Measurements from ENCODE around the gene IL20. TPM values are rescaled to one million over a fixed set of nuclear protein-coding genes. Genes with fewer than 3 reads are reported as not detected.

The IL20 gene
- total RNA-seq, 4 donors from 2014 or later = not detected

DNA sequence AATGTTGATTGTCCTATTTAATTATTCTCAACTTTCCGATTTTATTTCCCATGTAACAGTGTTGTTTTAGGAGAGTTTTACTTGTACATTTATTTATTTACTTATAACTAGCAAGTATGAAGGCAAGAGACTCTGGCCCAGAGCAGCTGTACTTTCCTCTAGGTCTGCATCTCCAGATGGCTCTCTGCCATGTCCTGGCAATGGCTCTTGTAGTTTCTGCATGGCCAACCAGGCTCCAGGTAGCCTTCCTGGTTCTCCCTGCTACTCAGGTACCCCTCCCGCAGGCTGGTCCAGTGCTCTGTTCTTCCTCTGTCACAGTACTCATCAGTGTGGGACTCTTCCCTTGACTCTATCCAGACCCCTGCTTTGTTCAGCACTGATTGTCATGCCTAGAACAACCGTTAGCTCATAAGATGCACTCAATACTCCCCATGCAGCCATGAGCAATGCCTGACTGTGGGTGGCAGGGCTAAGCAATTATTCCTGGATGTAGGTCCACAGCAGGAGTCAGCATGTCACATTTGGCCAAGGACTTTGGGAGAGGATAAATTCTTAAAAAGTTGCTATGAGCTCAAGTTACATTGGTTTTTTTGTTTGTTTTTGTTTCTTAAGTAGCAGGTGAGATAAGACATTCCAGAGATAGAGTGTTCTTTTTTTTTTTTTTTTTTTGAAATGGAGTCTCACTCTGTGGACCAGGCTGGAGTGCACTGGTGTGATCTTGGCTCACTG, 10.9 kb upstream of the IL20 start:
- TF ChIP-seq POLR2AphosphoS5 (IDR thresholded peaks at IDR 0.05) (no peak), POLR2A (IDR thresholded peaks at IDR 0.05) (no peak), EP300 (IDR thresholded peaks at IDR 0.05) (no peak)
- TF ChIP-seq, protein P1, sequence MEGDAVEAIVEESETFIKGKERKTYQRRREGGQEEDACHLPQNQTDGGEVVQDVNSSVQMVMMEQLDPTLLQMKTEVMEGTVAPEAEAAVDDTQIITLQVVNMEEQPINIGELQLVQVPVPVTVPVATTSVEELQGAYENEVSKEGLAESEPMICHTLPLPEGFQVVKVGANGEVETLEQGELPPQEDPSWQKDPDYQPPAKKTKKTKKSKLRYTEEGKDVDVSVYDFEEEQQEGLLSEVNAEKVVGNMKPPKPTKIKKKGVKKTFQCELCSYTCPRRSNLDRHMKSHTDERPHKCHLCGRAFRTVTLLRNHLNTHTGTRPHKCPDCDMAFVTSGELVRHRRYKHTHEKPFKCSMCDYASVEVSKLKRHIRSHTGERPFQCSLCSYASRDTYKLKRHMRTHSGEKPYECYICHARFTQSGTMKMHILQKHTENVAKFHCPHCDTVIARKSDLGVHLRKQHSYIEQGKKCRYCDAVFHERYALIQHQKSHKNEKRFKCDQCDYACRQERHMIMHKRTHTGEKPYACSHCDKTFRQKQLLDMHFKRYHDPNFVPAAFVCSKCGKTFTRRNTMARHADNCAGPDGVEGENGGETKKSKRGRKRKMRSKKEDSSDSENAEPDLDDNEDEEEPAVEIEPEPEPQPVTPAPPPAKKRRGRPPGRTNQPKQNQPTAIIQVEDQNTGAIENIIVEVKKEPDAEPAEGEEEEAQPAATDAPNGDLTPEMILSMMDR (IDR thresholded peaks at IDR 0.05) = no peak
- Histone ChIP-seq H3K4me1 (no peaks in the 10 kb centered on the region), H3K4me3 (no peak overlapping the region), H3K9me3 (peaks cover 0 to 6% (median 0%) of the 10 kb centered on the region in 3 donors), H3K27me3 (peaks cover 12% of the 10 kb centered on the region), H3K27ac (no peak overlapping the region), H3K36me3 (no peaks in the 10 kb centered on the region)
- no peak for ATAC-seq
- 81 to 86% methylated on average over 2 of the region's 3 CpGs for WGBS, 2 donors (ENCODE audit: low coverage in 1 of 2)

GRCh38 chr1:206855859-206856258, 9.6 kb upstream of the IL20 start:
- ATAC-seq = no peak
- Histone ChIP-seq H3K4me3 (no peak overlapping the region), H3K27me3 (peaks cover 19% of the 10 kb centered on the region), H3K4me1 (no peaks in the 10 kb centered on the region), H3K36me3 (no peaks in the 10 kb centered on the region), H3K27ac (no peak overlapping the region), H3K9me3 (peaks cover 0 to 6% (median 0%) of the 10 kb centered on the region in 3 donors)
- TF ChIP-seq POLR2AphosphoS5 (IDR thresholded peaks at IDR 0.05) (no peak), EP300 (IDR thresholded peaks at IDR 0.05) (no peak)
- 88 to 100% methylated on average over 2 of the region's 2 CpGs for WGBS, 2 donors (ENCODE audit: low coverage in 1 of 2)

DNA sequence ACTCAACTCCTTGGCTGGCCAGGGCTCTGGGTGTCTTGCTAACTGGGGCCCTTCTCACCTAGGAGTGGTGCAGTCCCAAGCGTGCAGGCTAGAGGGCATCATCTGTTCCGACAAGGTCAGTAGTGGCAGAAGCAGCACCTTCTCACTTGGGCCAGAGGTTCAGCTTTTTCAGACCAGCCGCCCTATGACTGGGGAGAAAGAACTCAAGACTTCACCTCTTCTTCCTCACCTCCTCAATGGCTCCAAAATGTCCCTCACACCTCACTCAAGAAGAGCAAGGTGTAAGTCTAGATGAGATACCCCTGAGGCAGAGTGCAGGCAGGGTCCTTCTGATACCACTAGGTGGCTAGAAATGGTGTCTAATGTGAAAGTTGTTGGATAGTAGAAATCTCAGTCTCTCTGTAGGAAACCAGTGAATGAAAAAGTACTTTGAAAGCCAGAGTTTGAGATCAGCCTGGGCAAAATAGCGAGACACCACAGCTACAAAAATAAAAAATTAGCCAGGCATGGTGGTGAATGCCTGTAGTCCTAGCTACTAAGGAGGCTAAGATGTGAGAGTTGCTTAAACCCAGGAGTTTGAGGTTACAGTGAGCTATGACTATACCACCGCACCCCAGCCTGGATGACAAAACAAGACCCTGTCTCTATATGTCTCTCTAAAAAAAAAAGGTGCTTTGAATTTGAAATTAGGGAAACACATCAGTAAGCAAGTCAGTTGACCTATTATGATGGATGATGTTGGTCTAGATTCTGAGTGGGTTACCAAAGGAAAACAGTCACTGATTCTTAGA, 8.6 kb upstream of the IL20 start:
- Histone ChIP-seq H3K4me3 (no peak overlapping the region), H3K27ac (no peak overlapping the region), H3K9me3 (peaks cover 0 to 6% (median 0%) of the 10 kb centered on the region in 3 donors), H3K36me3 (no peaks in the 10 kb centered on the region), H3K4me1 (no peaks in the 10 kb centered on the region), H3K27me3 (peaks cover 26% of the 10 kb centered on the region)
- WGBS, 2 donors (ENCODE audit: low coverage in 1 of 2) = 87 to 100% methylated on average over 3 of the region's 5 CpGs
- TF ChIP-seq POLR2A (IDR thresholded peaks at IDR 0.05) (no peak), POLR2AphosphoS5 (IDR thresholded peaks at IDR 0.05) (no peak), EP300 (IDR thresholded peaks at IDR 0.05) (no peak)
- TF ChIP-seq, protein P1 (IDR thresholded peaks at IDR 0.05) = no peak
- ATAC-seq = no peak

DNA sequence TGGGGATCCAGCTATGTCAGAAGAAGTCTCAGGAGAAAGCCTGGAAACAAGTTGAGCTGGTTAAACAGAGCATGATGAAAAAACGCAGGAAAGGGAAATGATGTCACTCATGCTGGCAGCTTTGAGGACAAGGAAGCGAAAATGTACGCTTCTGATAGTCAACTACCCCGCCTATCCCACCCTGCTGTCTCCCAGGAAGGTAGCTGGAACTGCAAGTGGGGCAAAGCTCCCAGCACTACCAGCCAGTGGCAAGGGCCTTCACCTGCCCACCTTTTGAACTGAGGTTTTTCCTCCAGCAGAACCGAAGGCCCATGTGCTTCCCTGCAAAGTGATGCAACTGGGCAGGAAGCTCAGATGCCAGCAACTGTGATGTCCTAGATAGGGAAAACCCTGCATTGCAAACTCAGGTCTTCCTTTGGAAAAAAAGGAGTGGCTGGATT, 6.3 kb upstream of the IL20 start:
- no peaks in the 10 kb centered on the region for H3K36me3 ChIP-seq
- H3K27me3 ChIP-seq = peaks cover 26% of the 10 kb centered on the region
- no peak overlapping the region for H3K27ac ChIP-seq
- 80 to 95% methylated on average over 3 to 4 of the region's 5 CpGs for WGBS, 2 donors (ENCODE audit: low coverage in 1 of 2)
- H3K9me3 ChIP-seq = no peaks in the 10 kb centered on the region
- H3K4me3 ChIP-seq = no peak overlapping the region
- H3K4me1 ChIP-seq = no peaks in the 10 kb centered on the region
- TF ChIP-seq POLR2A (IDR thresholded peaks at IDR 0.05) (no peak), EP300 (IDR thresholded peaks at IDR 0.05) (no peak), POLR2AphosphoS5 (IDR thresholded peaks at IDR 0.05) (no peak)
- TF ChIP-seq, protein P1 (IDR thresholded peaks at IDR 0.05) = no peak
- ATAC-seq = peak; percentile 22

- no peaks in the 10 kb centered on the region for H3K9me3 ChIP-seq
- TF ChIP-seq POLR2AphosphoS5 (IDR thresholded peaks at IDR 0.05) = no peak
- no peak for TF ChIP-seq EP300 (IDR thresholded peaks at IDR 0.05)
- TF ChIP-seq POLR2A (IDR thresholded peaks at IDR 0.05) = no peak
- TF ChIP-seq, protein P1 (IDR thresholded peaks at IDR 0.05) = no peak
- WGBS, 2 donors (ENCODE audit: low coverage in 1 of 2) = 85% methylated on average over 4 of the region's 4 CpGs; no CpG with 5 or more reads in 1 of the 2 donors
- no peak overlapping the region for H3K27ac ChIP-seq
- ATAC-seq = no peak
- no peaks in the 10 kb centered on the region for H3K36me3 ChIP-seq
- no peaks in the 10 kb centered on the region for H3K4me1 ChIP-seq
- H3K27me3 ChIP-seq = peaks cover 26% of the 10 kb centered on the region
- H3K4me3 ChIP-seq = no peak overlapping the region
Observed at GRCh38 chr1:206860165-206860564, 5.3 kb upstream of the IL20 start.
